T-helper 22 cell (primary cell): ENCODE data around the gene BUB1B.

Source experiments
- DNase-seq: peaks from one replicate; pipeline ENCODE4 v3.0.0-alpha.2; 2020; ENCODE audit warnings: low read depth

The BUB1B gene

DNA sequence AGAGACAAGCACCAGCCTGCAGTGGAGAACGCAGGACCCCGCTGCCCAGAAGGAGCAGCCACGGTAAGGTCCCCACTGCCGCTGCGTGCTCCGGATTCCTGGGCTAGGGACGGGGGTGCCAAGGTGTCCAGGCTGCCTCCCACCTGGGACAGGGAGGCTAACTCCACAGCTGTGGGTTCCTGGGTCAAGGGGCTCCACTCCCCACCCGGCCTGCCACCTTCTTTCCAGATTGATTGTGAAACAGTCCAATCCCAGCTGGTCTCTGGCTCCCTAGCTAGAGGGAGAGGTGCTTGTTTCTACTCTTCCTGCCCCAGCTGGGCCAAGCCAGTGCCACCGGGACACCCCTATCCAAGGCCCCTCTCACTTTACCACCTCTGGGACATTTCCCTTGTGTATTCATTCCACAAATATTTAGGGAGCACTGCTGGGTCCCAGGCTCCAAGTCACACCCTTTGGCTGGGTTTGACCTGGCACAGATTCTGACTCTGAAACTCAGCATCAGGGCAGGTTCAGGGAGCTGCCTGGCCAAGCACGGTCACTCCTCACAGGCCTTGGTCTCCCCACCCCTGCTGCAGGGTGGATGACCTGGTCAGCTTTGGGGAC is 79.9 kb downstream of the BUB1B start:
- DNase-seq: no peak

DNA sequence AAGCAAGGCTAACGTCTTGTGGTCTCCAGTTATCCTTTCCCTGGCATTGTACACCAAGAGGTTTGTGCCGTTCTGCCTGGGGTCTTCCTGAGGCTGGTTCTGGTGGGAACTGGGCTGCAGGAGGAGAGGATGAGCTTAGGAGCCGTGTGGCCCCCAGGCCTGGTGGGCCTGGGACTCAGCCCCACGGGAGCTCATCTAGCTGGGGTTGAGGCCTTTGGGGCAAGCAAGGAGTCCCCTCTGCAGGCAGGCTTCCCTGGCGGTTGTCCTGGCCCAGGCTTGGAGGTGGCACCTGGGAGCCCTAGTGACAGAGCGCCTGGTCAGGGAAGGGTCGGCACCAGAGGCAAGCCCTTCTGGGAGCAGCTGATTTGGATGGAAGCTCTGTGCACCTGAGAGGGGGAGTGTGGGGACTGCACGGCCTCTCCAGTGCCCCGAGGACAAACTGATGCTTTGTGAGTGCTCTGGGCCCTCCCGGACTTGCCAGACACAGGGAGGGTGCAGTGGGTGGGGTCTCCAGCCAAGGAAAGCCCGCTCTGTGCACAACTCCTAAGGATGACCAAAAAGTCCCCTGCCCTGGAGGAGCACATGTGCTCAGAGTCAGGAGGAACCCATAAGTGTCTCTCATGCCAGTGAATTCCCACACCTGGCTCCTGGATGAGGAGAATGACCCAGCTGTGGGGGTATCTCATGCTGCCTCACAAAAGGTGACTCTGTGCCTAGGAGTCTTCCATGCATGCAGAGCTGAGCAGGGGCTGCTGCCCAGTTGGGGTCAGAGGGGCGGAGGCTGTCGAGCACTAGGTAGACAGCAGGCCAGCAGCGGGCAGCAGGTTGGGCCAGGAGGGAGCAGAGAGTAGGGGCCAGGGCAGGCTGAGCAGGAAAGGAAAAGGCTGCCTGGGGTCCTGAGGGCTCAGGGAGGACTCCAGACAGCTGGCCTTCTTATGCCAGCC is 80.7 kb downstream of the BUB1B start:
- DNase-seq: no peak

- no peak for DNase-seq
Measured at GRCh38 chr15:40242213-40242599, 81.3 kb downstream of the BUB1B start.

GRCh38 chr15:40242601-40243000 is 81.7 kb downstream of the BUB1B start:
- no peak for DNase-seq

DNA sequence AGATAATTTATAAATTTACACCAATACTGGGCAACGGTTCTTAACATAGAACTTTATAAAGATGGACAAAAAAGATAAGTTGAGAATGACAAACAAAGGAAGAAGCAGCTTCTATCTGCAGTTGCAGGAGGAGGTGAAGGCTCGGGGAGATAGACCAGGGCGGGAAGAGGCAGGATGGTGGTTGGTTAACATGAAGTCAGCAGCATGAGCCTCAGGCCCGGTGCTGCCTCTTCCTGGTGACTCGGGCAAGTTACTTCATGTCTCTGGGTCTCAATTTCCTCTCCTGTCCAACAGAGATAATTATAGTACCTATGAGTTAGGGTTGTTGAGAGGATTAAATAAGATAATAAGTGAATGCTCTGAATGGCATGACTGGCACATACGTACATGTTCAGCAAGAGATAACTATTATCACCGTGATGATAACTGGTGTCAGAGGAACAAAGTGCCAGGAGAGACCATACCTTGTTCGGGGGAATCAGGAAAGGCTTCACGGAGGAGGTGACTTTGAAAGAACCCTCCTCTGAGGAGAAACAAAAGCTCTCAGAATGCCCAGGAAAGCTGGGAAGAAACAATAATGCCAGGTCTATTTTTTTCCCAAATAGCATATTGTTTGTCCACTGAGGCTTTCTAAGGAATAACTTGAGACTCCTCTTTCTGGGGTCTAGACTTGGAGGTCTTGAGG is 82.4 kb downstream of the BUB1B start:
- no peak for DNase-seq

DNA sequence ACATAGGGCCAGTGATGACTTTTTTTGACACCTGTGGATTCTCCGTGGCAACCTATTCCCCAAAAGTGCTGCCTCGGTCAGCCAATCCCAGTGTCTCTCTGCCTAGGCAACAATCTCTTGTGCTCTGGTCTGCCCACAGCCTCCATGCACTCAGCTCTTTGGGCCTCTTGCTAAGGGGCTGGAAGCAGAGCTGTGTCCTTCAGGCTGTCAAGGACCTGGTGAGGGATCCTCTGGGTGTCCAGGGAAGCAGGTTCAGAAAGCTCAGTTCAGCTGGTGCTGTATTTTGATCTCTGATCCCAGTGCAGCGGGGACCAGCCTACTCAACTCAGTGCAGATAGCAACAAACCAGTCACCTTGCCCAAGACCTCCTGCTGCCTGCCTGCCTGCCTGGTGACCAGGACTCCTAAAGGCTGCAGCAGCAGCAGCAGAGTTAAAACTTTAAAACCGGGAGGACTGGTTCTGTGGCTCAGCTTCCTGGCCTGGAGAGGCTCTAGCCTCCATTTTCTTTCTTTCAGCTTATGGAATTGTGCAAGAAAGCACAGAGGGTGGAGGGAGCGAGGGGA is 84.2 kb downstream of the BUB1B start:
- DNase-seq: no peak

DNA sequence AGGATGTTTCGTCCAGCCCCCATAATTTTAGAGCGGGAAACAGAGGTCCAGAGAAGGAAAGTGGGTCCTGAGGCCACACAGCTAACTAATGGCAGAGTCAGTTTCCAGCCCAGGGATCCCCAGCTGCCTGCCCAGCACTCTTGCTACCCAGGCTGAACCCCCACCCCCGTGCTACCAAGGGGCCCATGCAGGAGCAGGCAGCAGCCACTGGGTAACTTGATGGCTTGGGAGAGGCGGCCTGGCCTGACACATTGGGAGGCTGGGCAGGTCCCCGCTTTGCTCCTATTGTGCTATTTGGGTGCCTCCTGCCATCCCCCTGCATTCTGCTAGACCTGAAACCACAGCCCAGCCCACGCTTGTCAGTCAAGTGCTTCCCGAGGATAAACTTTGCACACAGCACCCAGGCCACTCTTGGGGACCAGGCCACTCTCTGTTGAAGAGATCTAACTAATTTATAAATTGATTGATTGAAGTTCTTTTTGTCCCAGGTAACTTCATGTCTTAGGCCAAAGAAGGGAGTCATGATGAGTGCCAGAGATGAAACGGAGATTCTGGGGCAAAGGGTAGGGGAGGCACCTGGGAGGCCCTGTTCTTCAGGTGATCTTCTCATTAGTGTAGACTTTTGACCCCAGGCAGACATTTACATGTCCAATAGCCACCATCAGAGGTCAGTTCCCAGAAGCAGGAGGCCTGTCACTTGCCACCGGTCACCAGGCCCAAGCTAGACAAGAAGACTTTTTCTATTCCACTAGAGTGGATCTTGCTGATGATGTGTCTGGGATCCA is 85.0 kb downstream of the BUB1B start:
- DNase-seq: no peak

DNA sequence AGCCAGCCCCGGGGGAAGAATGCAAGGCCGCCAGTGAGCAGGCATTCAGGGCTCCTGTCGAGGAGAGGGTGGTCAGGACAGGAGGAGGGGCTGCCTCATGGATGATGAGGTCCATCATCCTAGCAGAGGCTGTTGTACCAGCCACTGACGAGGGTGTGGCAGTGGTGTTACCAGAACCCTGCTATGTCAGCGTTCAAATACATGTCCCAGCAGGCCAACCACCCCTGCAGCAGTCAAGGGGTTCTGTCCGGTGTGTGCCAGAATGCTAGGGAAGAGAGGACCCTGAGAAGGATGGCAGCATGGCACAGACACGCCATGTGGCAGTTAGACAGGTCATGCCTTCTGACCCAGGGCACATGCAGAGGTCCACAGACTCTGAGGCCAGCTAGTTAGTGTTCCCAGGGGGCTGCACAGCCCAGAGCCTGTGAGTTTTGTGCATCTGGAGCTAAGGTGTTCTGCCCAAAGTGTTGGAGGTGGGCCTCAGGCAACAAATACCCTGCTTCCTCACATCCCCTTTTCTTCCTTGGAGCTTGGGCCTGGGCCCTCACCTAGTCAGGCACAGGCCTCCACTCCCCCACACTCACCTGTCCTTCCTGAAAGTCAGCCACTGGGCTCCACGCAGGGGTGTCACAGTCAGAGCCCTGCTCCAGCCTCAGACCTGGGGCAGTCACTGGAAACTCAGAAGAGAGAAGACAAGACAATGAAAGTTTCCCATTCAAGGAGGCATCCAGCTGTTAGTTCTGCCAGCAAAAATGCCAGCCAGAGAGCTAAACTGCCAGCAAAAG is 85.8 kb downstream of the BUB1B start:
- DNase-seq: no peak

DNA sequence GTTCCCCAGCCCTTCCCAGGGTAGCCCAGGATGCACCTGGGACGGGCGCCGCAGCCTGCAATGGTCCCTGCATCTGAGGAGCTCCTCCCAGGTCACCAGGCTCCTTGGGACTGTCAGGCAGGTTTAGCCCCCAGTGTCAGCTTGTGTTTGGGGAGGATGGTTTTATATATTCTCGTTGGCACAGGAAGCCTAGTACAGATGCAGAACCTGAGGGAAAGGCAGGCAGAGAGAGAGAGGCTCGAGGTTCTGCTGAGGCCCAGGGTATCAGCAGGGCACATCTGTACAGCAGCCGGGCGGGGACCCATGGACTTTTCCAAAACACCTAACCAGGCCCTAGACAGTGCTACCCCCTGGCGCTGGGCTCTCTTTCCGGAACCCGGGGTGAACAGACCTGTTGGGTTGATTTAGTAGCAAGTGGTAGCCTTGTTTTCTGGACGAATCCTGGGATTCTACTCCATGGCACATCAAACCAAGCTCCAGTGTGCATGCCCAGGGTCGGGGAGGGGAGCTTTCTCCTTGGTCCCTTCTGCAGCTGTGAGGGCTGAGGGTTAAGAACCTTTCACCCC is 86.6 kb downstream of the BUB1B start:
- DNase-seq: no peak

- DNase-seq: no peak
Measured at GRCh38 chr15:40248006-40248783, 87.3 kb downstream of the BUB1B start.

DNA sequence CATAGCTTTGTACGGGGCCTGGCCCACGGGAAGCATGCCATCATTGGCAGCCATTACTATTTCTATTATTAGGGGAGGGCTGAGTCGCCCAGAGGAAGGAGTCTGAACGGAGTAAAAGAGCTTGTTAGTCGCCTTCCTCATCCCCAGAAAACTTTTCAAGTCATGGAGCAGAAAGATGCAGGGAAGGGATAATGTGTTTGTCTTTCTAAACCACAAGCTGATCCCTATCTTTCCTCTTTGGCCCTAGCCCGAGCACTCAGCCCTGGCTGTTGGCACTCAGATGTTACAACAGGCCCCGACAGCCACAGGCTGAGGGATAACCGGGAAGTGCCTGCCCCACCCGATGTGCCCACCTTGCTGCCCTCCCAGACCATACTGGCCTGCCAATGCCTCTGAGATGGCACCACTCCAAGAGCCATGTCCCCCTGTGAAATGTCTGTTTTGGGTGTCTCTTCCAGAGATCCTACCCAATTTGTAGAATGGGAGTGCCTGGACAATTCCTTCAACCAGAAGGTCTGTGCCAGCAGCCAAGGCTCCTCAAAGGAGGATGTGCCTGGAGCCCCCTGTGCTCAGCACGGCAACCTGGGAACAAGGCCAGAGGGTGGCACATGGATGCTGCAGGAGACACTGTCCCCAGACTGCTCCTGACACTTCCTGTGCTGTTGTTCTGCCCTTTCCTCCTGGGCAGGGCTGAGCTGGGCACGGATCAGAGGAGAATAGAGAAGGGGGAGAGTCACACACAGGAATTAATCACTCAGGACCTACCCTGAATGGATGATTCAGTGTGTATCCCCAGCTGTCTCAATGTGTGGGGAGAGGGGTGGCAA is 88.8 kb downstream of the BUB1B start:
- no peak for DNase-seq

GRCh38 chr15:40250304-40250656 is 89.4 kb downstream of the BUB1B start:
- DNase-seq: no peak

DNA sequence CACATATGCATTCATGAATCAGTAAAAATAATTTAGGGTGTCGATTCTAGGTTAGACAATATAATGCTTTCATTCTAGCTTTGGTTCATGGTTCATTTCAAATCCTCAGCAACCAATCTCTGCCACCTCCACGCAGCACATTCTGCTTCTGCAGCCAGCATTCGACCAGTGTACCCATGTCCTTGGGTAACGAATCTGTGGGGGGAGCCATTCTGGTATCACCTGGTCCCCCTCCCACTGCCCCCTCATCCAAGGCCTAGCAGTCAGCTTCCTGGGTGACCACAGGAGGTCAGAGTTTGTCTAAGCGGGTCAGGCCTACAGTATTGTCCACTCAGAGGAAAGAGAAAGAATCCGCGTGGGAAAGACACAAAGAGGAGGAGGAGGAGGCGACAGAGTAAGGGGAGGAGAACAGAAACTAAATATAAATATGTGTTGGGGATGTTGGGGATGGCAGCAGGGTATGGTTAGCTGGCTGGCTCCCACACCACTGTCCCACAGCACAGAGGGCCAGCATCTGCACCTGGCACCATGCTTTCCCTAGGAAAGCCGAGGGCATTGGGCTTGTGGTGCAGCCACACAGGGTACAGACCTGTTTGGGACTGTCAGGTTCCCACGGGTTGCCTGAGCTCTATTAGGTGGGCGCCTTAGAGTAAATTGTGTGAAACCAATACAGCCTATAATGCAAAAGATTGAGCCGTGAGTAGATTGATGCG is 90.1 kb downstream of the BUB1B start:
- no peak for DNase-seq

- no peak for DNase-seq
Measured at GRCh38 chr15:40251486-40252140, 90.7 kb downstream of the BUB1B start.

DNA sequence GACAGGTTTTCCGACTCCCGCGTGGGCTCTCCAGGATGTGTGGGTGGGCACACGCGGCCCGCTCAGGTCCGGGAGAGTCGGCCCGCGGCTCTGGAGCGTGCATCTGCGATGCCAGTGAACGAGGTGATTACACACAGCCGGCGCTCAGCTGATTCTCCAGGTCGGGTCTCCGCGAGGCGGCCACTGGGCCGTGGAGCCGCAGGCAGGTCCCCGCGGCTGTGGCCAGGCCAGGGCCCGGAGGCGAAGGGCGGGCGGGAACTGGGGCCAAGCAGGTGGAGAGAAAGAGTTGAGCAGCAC is 91.2 kb downstream of the BUB1B start:
- no peak for DNase-seq

- no peak for DNase-seq
Measured at GRCh38 chr15:40252438-40253166, 91.7 kb downstream of the BUB1B start.

GRCh38 chr15:40253167-40253790 is 92.4 kb downstream of the BUB1B start:
- DNase-seq: no peak
